ENCODE measurements around the gene CDH12.

CDH12 gene

GRCh38 chr5:21919414-21920022 lies 933.6 kb downstream of the CDH12 start:
- DNase-seq: peak; percentile 71

GRCh38 chr5:21918451-21918850 lies 934.7 kb downstream of the CDH12 start:
- no peak for DNase-seq

- DNase-seq: no peak
Measured at GRCh38 chr5:21910731-21911130, 942.4 kb downstream of the CDH12 start.

- DNase-seq: no peak
Measured at GRCh38 chr5:21895766-21896350, 957.3 kb downstream of the CDH12 start.

- no peak for DNase-seq
Measured at GRCh38 chr5:21893161-21893560, 960.0 kb downstream of the CDH12 start.

- DNase-seq: no peak
Measured at GRCh38 chr5:21889581-21889980, 963.6 kb downstream of the CDH12 start.

GRCh38 chr5:21882074-21882745 lies 970.9 kb downstream of the CDH12 start:
- DNase-seq: no peak

- DNase-seq: no peak
Measured at GRCh38 chr5:21880164-21880563, 973.0 kb downstream of the CDH12 start.

- no peak for DNase-seq
Measured at GRCh38 chr5:21862986-21863385, 990.2 kb downstream of the CDH12 start.

GRCh38 chr5:21858441-21858840 lies 994.7 kb downstream of the CDH12 start:
- DNase-seq: no peak

- no peak for DNase-seq
Measured at GRCh38 chr5:21856987-21857386, 996.2 kb downstream of the CDH12 start.

- no peak for DNase-seq
Measured at GRCh38 chr5:21847300-21847699, 1005.8 kb downstream of the CDH12 start.

- no peak for DNase-seq
Measured at GRCh38 chr5:21844960-21845359, 1008.2 kb downstream of the CDH12 start.

- no peak for DNase-seq
Measured at GRCh38 chr5:21834863-21835262, 1018.3 kb downstream of the CDH12 start.

GRCh38 chr5:21831145-21831787 lies 1021.9 kb downstream of the CDH12 start:
- DNase-seq: no peak

- no peak for DNase-seq
Measured at GRCh38 chr5:21826884-21827283, 1026.3 kb downstream of the CDH12 start.

- no peak for DNase-seq
Measured at GRCh38 chr5:21823588-21823987, 1029.6 kb downstream of the CDH12 start.

GRCh38 chr5:21823076-21823574 lies 1030.0 kb downstream of the CDH12 start:
- DNase-seq: no peak

GRCh38 chr5:21820527-21820926 lies 1032.6 kb downstream of the CDH12 start:
- DNase-seq: no peak

GRCh38 chr5:21818370-21818720 lies 1034.8 kb downstream of the CDH12 start:
- DNase-seq: no peak

GRCh38 chr5:21817668-21818369 lies 1035.3 kb downstream of the CDH12 start:
- DNase-seq: peak; percentile 49

GRCh38 chr5:21810737-21811316 lies 1042.3 kb downstream of the CDH12 start:
- DNase-seq: peak; percentile 47

GRCh38 chr5:21809611-21810010 lies 1043.5 kb downstream of the CDH12 start:
- no peak for DNase-seq

Data from NCI-H1694 (cell line).